Caco-2 (cell line): ENCODE data around the gene ACP2. TPM values are rescaled to one million over a fixed set of nuclear protein-coding genes. Genes with fewer than 3 reads are reported as not detected.

Experiments
- BruUV-seq: library from RNA; stranded (reverse); fragments of 400-500 nt; replicated peaks from 2 replicates; lab custom pipeline; 2021; lab: Mats Ljungman, UMichigan
- CTCF ChIA-PET: fragments of 300-600 bp; sonication (Branson Sonifier 250); formaldehyde crosslinking; loops from one replicate; lab custom pipeline; 2022; ENCODE audit warnings: antibody characterized with exemption; lab: Charles Lee
- POLR2A ChIA-PET: fragments of 300-600 bp; sonication (Branson Sonifier 250); formaldehyde crosslinking; loops from one replicate; lab custom pipeline; 2022; ENCODE audit warnings: antibody characterized with exemption; lab: Charles Lee
- DNase-seq, 2 experiments: peaks; one replicate each; pipeline versions ENCODE4 v3.0.0 to v3.0.0-alpha.2; 2020 to 2022
- H3K27me3 ChIP-seq: replicated peaks from 2 replicates; pipeline ENCODE4 v1.6.0; 2011; ENCODE audit warnings: low read length; ENCODE audit not compliant: control insufficient read depth, insufficient read depth
- H3K36me3 ChIP-seq: 2 replicates; pipeline ENCODE4 v1.5.1; 2011; ENCODE audit warnings: low read length; ENCODE audit not compliant: control insufficient read depth, insufficient read depth
- H3K4me1 ChIP-seq: fragments of 250-450 bp; sonication (Bioruptor Pico); 2 replicates; pipeline ENCODE4 v1.5.1; 2020; ENCODE audit warnings: mild to moderate bottlenecking
- H3K4me3 ChIP-seq: 2 replicates; pipeline ENCODE4 v1.5.1; 2011; ENCODE audit warnings: low read depth, mild to moderate bottlenecking, control low read depth, low read length
- H3K9me3 ChIP-seq: fragments of 250-450 bp; sonication (Bioruptor Pico); 2 replicates; pipeline ENCODE4 v1.5.1; 2020; ENCODE audit warnings: mild to moderate bottlenecking, moderate library complexity
- H3K27ac Mint-ChIP-seq: one replicate; pipeline ENCODE4 v1.8.0; 2022; ENCODE audit warnings: mixed read lengths; ENCODE audit not compliant: unreplicated experiment
- H3K27me3 Mint-ChIP-seq: one replicate; pipeline ENCODE4 v1.8.0; 2022; ENCODE audit warnings: mixed read lengths; ENCODE audit not compliant: insufficient read depth, unreplicated experiment
- H3K36me3 Mint-ChIP-seq: one replicate; pipeline ENCODE4 v1.8.0; 2022; ENCODE audit warnings: mild to moderate bottlenecking, mixed read lengths; ENCODE audit not compliant: insufficient read depth, unreplicated experiment
- H3K4me1 Mint-ChIP-seq: one replicate; pipeline ENCODE4 v1.8.0; 2022; ENCODE audit warnings: low read depth, mixed read lengths; ENCODE audit not compliant: unreplicated experiment
- H3K4me3 Mint-ChIP-seq: one replicate; pipeline ENCODE4 v1.8.0; 2022; ENCODE audit warnings: mild to moderate bottlenecking, moderate library complexity, mixed read lengths; ENCODE audit not compliant: unreplicated experiment
- H3K9me3 Mint-ChIP-seq: one replicate; pipeline ENCODE4 v1.8.0; 2022; ENCODE audit warnings: mixed read lengths; ENCODE audit not compliant: unreplicated experiment
- CTCF ChIP-seq, 2 experiments: fragments of 200-600 bp in 1 of 2; IDR thresholded peaks; 1 replicate in 1 of 2; 2 replicates in 1 of 2; pipeline versions ENCODE4 v1.5.1 to v1.8.0; 2011 to 2022; ENCODE audit warnings: antibody characterized with exemption in 1 of 2, control low read depth in 1 of 2, inconsistent platforms in 1 of 2, low read depth in 1 of 2, low read length in 1 of 2, mild to moderate bottlenecking in 1 of 2, moderate library complexity in 1 of 2; ENCODE audit not compliant: insufficient read depth in 1 of 2, severe bottlenecking in 1 of 2, unreplicated experiment in 1 of 2
- intact Hi-C: fragments of 100-400 bp; cut with micrococcal nuclease; formaldehyde crosslinking; loops from one replicate; pipeline ENCODE4 v1.10.0; 2022; ENCODE audit not compliant: unreplicated experiment
- total RNA-seq: library from RNA; stranded (reverse); gene quantifications from 2 replicates; pipeline ENCODE4 v1.2.3, GENCODE V29; 2022

ACP2 gene
- total RNA-seq, 1 experiment from 2014 or later, result 44.7 TPM

GRCh38 chr11:47280099-47280498 is 31.5 kb upstream of the ACP2 start:
- POLR2A ChIA-PET, result interaction anchor here (0.5 kb wide), 1 partner anchor 17 kb away, joined by 3 read pairs; no protein-coding TSS in a partner anchor
- Histone ChIP-seq H3K27me3 (no peaks in the 10 kb centered on the region), H3K4me1 (no peaks in the 10 kb centered on the region), H3K36me3 (peaks cover 15% of the 10 kb centered on the region), H3K9me3 (no peaks in the 10 kb centered on the region), H3K4me3 (no peak overlapping the region)
- no peak for TF ChIP-seq CTCF (IDR thresholded peaks at IDR 0.05; ENCODE audit: insufficient read depth in 1 of 2, low read depth in 1 of 2, low read length in 1 of 2, severe bottlenecking in 1 of 2, unreplicated experiment in 1 of 2)
- Mint-ChIP-seq H3K4me1 (peaks cover 12% of the 10 kb centered on the region), H3K27me3 (no peaks in the 10 kb centered on the region), H3K27ac (no peak overlapping the region), H3K4me3 (no peak overlapping the region), H3K9me3 (no peaks in the 10 kb centered on the region), H3K36me3 (peaks cover 67% of the 10 kb centered on the region)
- BruUV-seq, result no TSS peak
- CTCF ChIA-PET, result no interaction called here
- DNase-seq, result no peak
- intact Hi-C loops, result no loop called here

- peaks cover 12% of the 10 kb centered on the region for H3K4me1 Mint-ChIP-seq
- BruUV-seq, result no TSS peak
These were observed 30.2 kb upstream of the ACP2 start for GRCh38 chr11:47278769-47279168.

GRCh38 chr11:47278058-47278457 is 29.4 kb upstream of the ACP2 start:
- Histone ChIP-seq H3K27me3 (no peaks in the 10 kb centered on the region), H3K9me3 (no peaks in the 10 kb centered on the region), H3K4me1 (no peaks in the 10 kb centered on the region), H3K36me3 (peaks cover 14% of the 10 kb centered on the region), H3K4me3 (no peak overlapping the region)
- no peak for DNase-seq
- no peak for TF ChIP-seq CTCF (IDR thresholded peaks at IDR 0.05; ENCODE audit: insufficient read depth in 1 of 2, low read depth in 1 of 2, low read length in 1 of 2, severe bottlenecking in 1 of 2, unreplicated experiment in 1 of 2)
- ChIA-PET CTCF (no interaction called here), POLR2A (no interaction called here)
- Mint-ChIP-seq H3K36me3 (peaks cover 55% of the 10 kb centered on the region), H3K9me3 (no peaks in the 10 kb centered on the region), H3K27me3 (no peaks in the 10 kb centered on the region), H3K4me1 (peaks cover 12% of the 10 kb centered on the region), H3K4me3 (no peak overlapping the region), H3K27ac (no peak overlapping the region)
- intact Hi-C loops, result no loop called here
- no TSS peak for BruUV-seq

More at GRCh38 chr11:47278769-47279168, 30.2 kb upstream of the ACP2 start:
- Mint-ChIP-seq H3K9me3 (no peaks in the 10 kb centered on the region), H3K36me3 (peaks cover 56% of the 10 kb centered on the region), H3K4me3 (no peak overlapping the region), H3K27ac (no peak overlapping the region), H3K27me3 (no peaks in the 10 kb centered on the region)
- Histone ChIP-seq H3K4me1 (no peaks in the 10 kb centered on the region), H3K9me3 (no peaks in the 10 kb centered on the region), H3K27me3 (no peaks in the 10 kb centered on the region), H3K36me3 (peaks cover 14% of the 10 kb centered on the region), H3K4me3 (no peak overlapping the region)
- TF ChIP-seq CTCF (IDR thresholded peaks at IDR 0.05; ENCODE audit: insufficient read depth in 1 of 2, low read depth in 1 of 2, low read length in 1 of 2, severe bottlenecking in 1 of 2, unreplicated experiment in 1 of 2), result no peak
- no peak for DNase-seq
- ChIA-PET POLR2A (no interaction called here), CTCF (no interaction called here)
- intact Hi-C loops, result no loop called here
